HAP-1 (cell line): Measurements from ENCODE around the gene GGA2.
"Not testable (repeated sequence)": the region's sequence is repeated elsewhere in the genome, so short reads cannot be mapped to it uniquely, and the experiment has no call there.

Source experiments
- DNase-seq, 2 experiments: peaks; one replicate each; pipeline ENCODE4 v3.0.0-alpha.2; 2016 to 2020; ENCODE audit warnings: low spot score in 2 of 2
- H3K27me3 ChIP-seq: fragments of 250-450 bp; sonication (Bioruptor Pico); 2 replicates; pipeline ENCODE4 v1.5.1; 2020; ENCODE audit warnings: low read depth, mild to moderate bottlenecking, moderate library complexity
- H3K36me3 ChIP-seq: fragments of 250-450 bp; sonication (Bioruptor Pico); replicated peaks from 2 replicates; pipeline ENCODE4 v1.5.1; 2020; ENCODE audit warnings: mild to moderate bottlenecking
- H3K4me1 ChIP-seq: fragments of 250-450 bp; sonication (Bioruptor Pico); 2 replicates; pipeline ENCODE4 v1.5.1; 2020; ENCODE audit warnings: mild to moderate bottlenecking
- H3K4me3 ChIP-seq: fragments of 250-450 bp; sonication (Bioruptor Pico); 2 replicates; pipeline ENCODE4 v1.5.1; 2020; ENCODE audit warnings: mild to moderate bottlenecking, moderate library complexity
- H3K9me3 ChIP-seq: fragments of 250-450 bp; sonication (Bioruptor Pico); 2 replicates; pipeline ENCODE4 v1.5.1; 2020; ENCODE audit warnings: mild to moderate bottlenecking, moderate library complexity
- in situ Hi-C: fragments of 300-500 bp; cut with MboI; formaldehyde crosslinking; loops from 3 replicates; pipeline ENCODE4 v1.14.3; 2020; ENCODE audit warnings: low sequenced_read_pairs, inconsistent platforms, mixed read lengths

The GGA2 gene

GRCh38 chr16:23486480-23486879 is 23.8 kb downstream of the GGA2 start:
- Histone ChIP-seq H3K4me1 (no peaks in the 10 kb centered on the region), H3K4me3 (no peak overlapping the region), H3K9me3 (no peaks in the 10 kb centered on the region), H3K27me3 (no peaks in the 10 kb centered on the region), H3K36me3 (peaks cover 85% of the 10 kb centered on the region)
- no peak for DNase-seq
- in situ Hi-C loops, result no loop called here

DNA sequence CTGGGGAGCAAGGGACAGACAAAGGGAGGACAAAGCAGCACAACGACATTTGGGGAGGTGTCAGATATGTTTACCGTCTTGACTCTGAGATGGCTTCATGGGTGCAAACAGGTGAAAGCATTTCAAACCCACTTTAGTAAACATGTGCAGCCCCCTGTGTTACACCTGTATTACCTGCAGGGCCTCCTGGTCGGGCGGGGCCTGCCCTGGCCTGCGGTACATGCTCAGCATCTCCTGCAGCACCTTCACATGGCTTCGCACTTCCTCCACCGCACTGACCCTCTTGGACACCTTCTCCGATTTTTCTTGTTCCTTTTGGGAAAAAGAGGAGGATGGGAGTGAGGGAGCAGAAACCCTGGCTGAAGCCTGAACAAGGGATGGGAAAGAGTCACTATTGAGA is 24.5 kb downstream of the GGA2 start:
- no peak for DNase-seq
- H3K4me3 ChIP-seq, result no peak overlapping the region
- in situ Hi-C loops, result no loop called here
- no peaks in the 10 kb centered on the region for H3K9me3 ChIP-seq
- no peaks in the 10 kb centered on the region for H3K4me1 ChIP-seq
- no peaks in the 10 kb centered on the region for H3K27me3 ChIP-seq
- peaks cover 88% of the 10 kb centered on the region for H3K36me3 ChIP-seq

DNA sequence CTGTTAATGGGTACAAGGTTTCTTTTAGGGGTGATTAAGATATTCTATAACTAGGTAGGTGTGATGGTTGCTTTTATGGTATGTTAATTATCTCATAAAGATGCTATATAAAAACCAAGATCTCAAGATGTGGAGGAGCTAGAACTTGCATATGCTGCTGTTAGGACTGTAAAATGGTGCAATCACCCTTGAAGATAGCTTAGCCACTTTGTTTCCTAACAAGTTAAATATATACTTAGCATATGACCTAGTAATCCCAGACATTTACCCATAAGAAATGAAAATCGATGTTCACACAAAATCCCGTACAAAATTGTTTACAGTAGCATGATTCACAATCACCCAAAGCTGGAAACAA is 25.1 kb downstream of the GGA2 start:
- in situ Hi-C loops, result no loop called here
- Histone ChIP-seq H3K4me1 (no peaks in the 10 kb centered on the region), H3K27me3 (no peaks in the 10 kb centered on the region), H3K4me3 (no peak overlapping the region), H3K36me3 (peaks cover 91% of the 10 kb centered on the region), H3K9me3 (no peaks in the 10 kb centered on the region)
- no peak for DNase-seq

DNA sequence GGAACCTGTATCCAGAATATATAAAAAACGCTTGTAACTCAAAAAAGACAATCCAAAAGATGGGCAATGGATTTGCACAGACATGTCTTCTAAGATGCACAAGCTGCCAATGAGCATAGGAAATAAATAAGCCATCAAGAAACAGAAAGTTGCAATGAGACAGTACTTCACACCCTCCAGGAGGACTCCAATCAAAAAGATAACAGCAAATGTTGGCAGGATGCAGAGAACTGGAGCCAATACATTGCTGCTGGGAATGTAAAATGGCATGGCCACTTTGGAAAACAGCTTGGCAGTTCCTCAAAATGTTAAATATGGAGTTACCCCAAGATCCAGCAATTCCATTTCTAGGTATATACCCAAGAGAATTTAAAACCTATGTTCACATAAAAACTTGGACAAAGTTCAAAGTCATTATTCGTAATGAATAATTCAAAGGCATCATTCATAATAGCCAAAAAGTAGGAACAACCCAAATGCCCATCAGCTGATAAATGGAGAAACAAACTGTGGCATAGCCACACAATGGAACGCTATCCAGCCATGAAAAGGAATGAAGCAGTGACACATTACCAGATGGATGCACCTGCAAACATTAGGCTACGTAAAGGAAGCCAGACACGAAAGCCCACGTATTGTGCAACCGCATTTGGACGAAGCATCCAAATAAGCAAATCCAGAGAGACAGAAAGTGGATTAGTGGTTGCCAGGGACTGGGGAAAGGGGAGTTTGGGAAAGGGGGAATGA is 25.6 kb downstream of the GGA2 start:
- H3K4me1 ChIP-seq, result no peaks in the 10 kb centered on the region
- no peak overlapping the region for H3K4me3 ChIP-seq
- peaks cover 91% of the 10 kb centered on the region for H3K36me3 ChIP-seq
- in situ Hi-C loops, result no loop called here
- H3K9me3 ChIP-seq, result no peaks in the 10 kb centered on the region
- H3K27me3 ChIP-seq, result no peaks in the 10 kb centered on the region
- DNase-seq, result no peak

DNA sequence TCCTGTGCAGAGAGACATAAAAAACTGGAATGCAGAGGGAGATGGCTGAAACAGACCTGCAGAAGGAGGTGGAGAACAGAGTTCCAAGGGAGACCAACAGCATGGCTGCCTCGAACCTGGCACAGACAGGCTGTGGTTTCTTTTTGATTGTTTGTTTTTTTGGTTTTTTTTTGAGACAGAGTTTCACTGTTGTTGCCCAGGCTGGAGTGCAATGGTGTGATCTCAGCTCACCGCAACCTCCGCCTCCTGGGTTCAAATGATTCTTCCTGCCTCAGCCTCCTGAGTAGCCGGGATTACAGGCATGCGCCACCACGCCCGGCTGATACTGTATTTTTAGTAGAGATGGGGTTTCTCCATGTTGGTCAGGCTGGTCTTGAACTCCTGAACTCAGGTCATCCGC is 26.8 kb downstream of the GGA2 start:
- H3K4me3 ChIP-seq, DNase-seq, H3K27me3 ChIP-seq, in situ Hi-C loops, H3K9me3 ChIP-seq, H3K4me1 ChIP-seq: not testable (repeated sequence)
- H3K36me3 ChIP-seq, result peaks cover 91% of the 10 kb centered on the region

DNA sequence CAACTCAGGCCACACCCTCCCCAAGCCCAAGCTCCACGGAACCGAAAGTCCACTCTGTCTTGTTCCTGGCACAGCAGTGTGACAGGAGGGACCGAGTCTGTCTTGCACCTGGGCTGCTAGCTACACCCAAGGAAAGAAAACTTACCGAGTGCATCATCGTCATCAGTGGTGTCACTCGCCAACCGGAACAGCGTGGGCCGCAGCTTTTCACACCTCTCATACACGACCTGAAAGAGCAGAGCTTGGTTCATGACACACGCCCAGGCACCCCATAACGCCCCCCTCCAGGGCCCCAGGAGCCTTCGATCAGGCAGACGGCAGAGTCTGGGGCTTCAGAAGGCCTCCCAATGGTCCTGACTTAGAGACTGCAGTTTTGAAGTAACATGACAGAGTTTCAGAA is 27.5 kb downstream of the GGA2 start:
- H3K36me3 ChIP-seq, result peaks cover 87% of the 10 kb centered on the region
- no peaks in the 10 kb centered on the region for H3K9me3 ChIP-seq
- in situ Hi-C loops, result no loop called here
- no peaks in the 10 kb centered on the region for H3K4me1 ChIP-seq
- no peak for DNase-seq
- H3K4me3 ChIP-seq, result no peak overlapping the region
- H3K27me3 ChIP-seq, result no peaks in the 10 kb centered on the region

GRCh38 chr16:23480257-23480656 is 30.0 kb downstream of the GGA2 start:
- Histone ChIP-seq H3K4me3 (no peak overlapping the region), H3K9me3 (no peaks in the 10 kb centered on the region), H3K4me1 (no peaks in the 10 kb centered on the region), H3K36me3 (peaks cover 84% of the 10 kb centered on the region), H3K27me3 (no peaks in the 10 kb centered on the region)
- in situ Hi-C loops, result no loop called here
- DNase-seq, result no peak

- DNase-seq, result no peak
- Histone ChIP-seq H3K4me3 (no peak overlapping the region), H3K27me3 (no peaks in the 10 kb centered on the region), H3K4me1 (no peaks in the 10 kb centered on the region), H3K36me3 (peaks cover 79% of the 10 kb centered on the region), H3K9me3 (no peaks in the 10 kb centered on the region)
- in situ Hi-C loops, result no loop called here
These were observed 31.2 kb downstream of the GGA2 start for GRCh38 chr16:23479138-23479537.

- H3K36me3 ChIP-seq, result peaks cover 85% of the 10 kb centered on the region
- in situ Hi-C loops, result no loop called here
These were observed 31.7 kb downstream of the GGA2 start for GRCh38 chr16:23478566-23478965.

GRCh38 chr16:23476289-23476688 is 34.0 kb downstream of the GGA2 start:
- peaks cover 69% of the 10 kb centered on the region for H3K36me3 ChIP-seq
- H3K27me3 ChIP-seq, result no peaks in the 10 kb centered on the region
- no peak overlapping the region for H3K4me3 ChIP-seq
- DNase-seq, result no peak
- in situ Hi-C loops, result no loop called here
- H3K4me1 ChIP-seq, result no peaks in the 10 kb centered on the region
- H3K9me3 ChIP-seq, result no peaks in the 10 kb centered on the region

More at GRCh38 chr16:23478566-23478965, 31.7 kb downstream of the GGA2 start:
- Histone ChIP-seq H3K27me3 (no peaks in the 10 kb centered on the region), H3K4me3 (no peak overlapping the region), H3K9me3 (no peaks in the 10 kb centered on the region), H3K4me1 (no peaks in the 10 kb centered on the region)
- no peak for DNase-seq

GRCh38 chr16:23469814-23470213 is 40.5 kb downstream of the GGA2 start:
- DNase-seq, result no peak

GRCh38 chr16:23466162-23466885 is 44.0 kb downstream of the GGA2 start:
- Histone ChIP-seq H3K4me1 (no peaks in the 10 kb centered on the region), H3K9me3 (no peaks in the 10 kb centered on the region), H3K4me3 (no peak overlapping the region), H3K36me3 (peaks cover 56% of the 10 kb centered on the region), H3K27me3 (no peaks in the 10 kb centered on the region)
- in situ Hi-C loops, result no loop called here
- DNase-seq, result no peak

More at GRCh38 chr16:23469814-23470213, 40.5 kb downstream of the GGA2 start:
- Histone ChIP-seq H3K27me3 (no peaks in the 10 kb centered on the region), H3K4me1 (no peaks in the 10 kb centered on the region), H3K9me3 (no peaks in the 10 kb centered on the region), H3K4me3 (no peak overlapping the region), H3K36me3 (peaks cover 71% of the 10 kb centered on the region)
- in situ Hi-C loops, result no loop called here

GRCh38 chr16:23465179-23465578 is 45.1 kb downstream of the GGA2 start:
- no peak overlapping the region for H3K4me3 ChIP-seq
- in situ Hi-C loops, result no loop called here
- no peaks in the 10 kb centered on the region for H3K9me3 ChIP-seq
- no peak for DNase-seq
- no peaks in the 10 kb centered on the region for H3K4me1 ChIP-seq
- H3K27me3 ChIP-seq, result no peaks in the 10 kb centered on the region
- H3K36me3 ChIP-seq, result peaks cover 47% of the 10 kb centered on the region

GRCh38 chr16:23464196-23464595 is 46.1 kb downstream of the GGA2 start:
- in situ Hi-C loops, result no loop called here
- Histone ChIP-seq H3K27me3 (no peaks in the 10 kb centered on the region), H3K4me3 (no peak overlapping the region), H3K4me1 (no peaks in the 10 kb centered on the region), H3K9me3 (no peaks in the 10 kb centered on the region), H3K36me3 (peaks cover 37% of the 10 kb centered on the region)
- DNase-seq, result no peak
